ENCODE measurements around the gene POLD2.

Gene POLD2

DNA sequence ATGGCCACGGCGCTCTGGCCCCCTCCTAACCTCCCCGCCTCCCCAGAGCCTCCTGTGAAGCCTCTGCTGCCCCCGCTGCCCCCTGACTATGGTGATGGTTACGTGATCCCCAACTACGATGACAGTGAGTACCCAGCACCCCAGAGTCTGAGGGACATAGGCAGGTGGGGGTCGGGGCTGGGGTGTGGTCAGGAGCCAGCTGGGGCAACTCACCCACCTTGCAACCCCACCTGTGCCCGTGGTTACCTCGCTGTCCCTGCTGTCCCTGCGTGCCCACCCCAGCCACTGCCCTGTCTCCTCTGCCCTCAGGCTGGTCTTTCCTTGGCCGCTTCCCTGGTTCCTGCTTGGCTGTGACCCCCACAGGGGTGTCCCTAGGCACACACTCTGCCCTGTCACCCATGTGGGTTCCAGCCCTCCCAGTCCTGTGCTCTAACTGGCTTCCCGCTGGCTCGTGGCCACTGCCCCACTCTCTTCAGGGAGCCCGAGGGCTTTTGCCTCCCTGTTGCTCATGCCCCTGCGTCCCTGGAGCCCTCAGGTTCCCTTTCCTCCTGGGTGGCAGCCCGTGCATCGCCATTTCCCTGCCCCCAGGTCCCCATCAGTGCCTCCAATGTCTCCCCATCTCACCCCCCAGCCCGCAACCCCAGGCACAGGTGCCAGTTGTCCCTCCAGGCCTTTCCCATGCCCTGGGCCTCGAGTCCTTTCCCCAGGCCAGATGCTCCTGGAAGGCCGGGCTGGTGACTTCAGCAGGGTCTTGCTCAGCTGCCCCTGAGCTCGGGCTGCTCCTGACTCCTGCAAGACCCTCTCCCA, 15.2 kb downstream of the POLD2 start:
- H3K4me3 ChIP-seq (ENCODE audit: low read depth, low read length), result no peak overlapping the region
- TF ChIP-seq, protein P1, sequence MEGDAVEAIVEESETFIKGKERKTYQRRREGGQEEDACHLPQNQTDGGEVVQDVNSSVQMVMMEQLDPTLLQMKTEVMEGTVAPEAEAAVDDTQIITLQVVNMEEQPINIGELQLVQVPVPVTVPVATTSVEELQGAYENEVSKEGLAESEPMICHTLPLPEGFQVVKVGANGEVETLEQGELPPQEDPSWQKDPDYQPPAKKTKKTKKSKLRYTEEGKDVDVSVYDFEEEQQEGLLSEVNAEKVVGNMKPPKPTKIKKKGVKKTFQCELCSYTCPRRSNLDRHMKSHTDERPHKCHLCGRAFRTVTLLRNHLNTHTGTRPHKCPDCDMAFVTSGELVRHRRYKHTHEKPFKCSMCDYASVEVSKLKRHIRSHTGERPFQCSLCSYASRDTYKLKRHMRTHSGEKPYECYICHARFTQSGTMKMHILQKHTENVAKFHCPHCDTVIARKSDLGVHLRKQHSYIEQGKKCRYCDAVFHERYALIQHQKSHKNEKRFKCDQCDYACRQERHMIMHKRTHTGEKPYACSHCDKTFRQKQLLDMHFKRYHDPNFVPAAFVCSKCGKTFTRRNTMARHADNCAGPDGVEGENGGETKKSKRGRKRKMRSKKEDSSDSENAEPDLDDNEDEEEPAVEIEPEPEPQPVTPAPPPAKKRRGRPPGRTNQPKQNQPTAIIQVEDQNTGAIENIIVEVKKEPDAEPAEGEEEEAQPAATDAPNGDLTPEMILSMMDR (IDR thresholded peaks at IDR 0.05; ENCODE audit: insufficient read depth, low read length, missing control alignments), result no peak
- POLR2A ChIA-PET, result interaction anchor here (0.7 kb wide), 1 partner anchor 9 kb away, joined by 4 read pairs; no protein-coding TSS in a partner anchor
- DNase-seq (ENCODE audit: low read depth, low spot score), result no peak
- CTCF ChIA-PET, result interaction anchor here (0.9 to 1.6 kb wide), 2 partner anchors 9 to 12 kb away, joined by 4 to 5 read pairs; no protein-coding TSS in a partner anchor

DNA sequence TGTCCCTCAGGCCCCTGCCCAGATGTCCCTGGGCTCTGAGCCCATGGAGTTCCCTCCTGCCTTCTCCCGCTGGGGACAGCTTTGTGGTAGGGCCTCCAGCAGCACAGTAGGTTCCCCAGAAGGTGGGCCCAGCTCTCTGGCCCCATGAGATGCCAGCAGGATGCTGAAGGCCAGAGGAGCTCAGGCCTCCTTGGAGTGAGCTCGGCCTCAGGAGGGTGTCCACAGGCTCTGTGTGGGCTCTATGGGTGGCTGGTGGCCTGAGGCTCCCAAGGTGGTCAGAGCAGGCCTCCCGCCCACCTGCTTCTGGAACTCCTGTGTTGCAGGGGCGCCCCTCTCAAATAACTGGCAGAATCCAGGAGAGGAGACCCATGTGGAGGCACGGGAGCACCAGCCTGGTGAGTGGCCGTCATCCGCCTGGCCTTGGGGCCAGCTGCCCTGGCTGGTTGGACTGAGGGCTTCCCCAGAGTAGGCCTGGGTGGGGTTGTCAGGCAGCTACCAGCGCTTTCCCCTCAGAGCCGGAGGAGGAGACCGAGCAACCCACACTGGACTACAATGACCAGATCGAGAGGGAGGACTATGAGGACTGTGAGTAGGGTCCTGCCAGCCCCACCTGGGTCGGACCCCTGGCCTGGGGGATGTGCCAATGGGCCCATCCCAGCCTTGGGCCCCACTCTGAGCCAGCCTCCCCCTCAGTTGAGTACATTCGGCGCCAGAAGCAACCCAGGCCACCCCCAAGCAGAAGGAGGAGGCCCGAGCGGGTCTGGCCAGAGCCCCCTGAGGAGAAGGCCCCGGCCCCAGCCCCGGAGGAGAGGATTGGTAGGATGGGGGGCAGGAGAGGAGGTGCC, 16.0 kb downstream of the POLD2 start:
- ChIA-PET CTCF (interaction anchor here (0.9 to 1.6 kb wide), 3 partner anchors 10 to 16 kb away, joined by 3 to 5 read pairs (median 4); partner anchors contain the start of gene POLD2), POLR2A (no interaction called here)
- DNase-seq (ENCODE audit: low read depth, low spot score), result no peak
- TF ChIP-seq, protein P1 (IDR thresholded peaks at IDR 0.05; ENCODE audit: insufficient read depth, low read length, missing control alignments), result no peak
- no peak overlapping the region for H3K4me3 ChIP-seq (ENCODE audit: low read depth, low read length)

DNA sequence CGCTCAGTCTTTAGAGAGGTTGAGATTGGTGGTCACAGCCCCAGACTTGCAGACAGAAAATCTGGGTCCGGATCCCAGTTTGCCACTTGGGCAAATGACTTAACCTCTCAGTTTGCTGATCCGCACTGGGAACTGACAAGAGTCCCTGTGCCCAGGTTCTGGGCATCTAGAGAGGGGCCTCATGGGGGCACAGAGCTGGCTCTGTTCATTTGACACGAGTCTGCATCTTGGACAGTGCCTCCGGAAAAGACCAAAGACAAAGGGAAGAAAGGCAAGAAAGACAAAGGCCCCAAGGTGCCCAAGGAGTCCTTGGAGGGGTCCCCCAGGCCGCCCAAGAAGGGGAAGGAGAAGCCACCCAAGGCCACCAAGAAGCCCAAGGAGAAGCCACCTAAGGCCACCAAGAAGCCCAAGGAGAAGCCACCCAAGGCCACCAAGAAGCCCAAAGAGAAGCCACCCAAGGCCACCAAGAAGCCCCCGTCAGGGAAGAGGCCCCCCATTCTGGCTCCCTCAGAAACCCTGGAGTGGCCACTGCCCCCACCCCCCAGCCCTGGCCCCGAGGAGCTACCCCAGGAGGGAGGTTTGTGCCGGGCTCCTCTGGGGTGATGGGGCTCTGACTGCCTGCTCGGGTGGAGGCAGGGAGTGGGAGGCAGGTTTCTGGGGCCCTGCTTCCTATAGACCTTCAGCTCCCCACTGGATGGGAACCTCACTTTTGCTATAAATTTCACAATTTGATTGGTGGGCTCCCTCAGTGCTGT, 16.9 kb downstream of the POLD2 start:
- H3K4me3 ChIP-seq (ENCODE audit: low read depth, low read length), result peak overlapping the region; percentile 75
- DNase-seq (ENCODE audit: low read depth, low spot score), result no peak
- TF ChIP-seq, protein P1 (IDR thresholded peaks at IDR 0.05; ENCODE audit: insufficient read depth, low read length, missing control alignments), result no peak
- ChIA-PET POLR2A (interaction anchor here (2.0 to 2.6 kb wide), 2 partner anchors 16 to 18 kb away, joined by 8 to 12 read pairs; no protein-coding TSS in a partner anchor), CTCF (interaction anchor here (1.0 to 1.8 kb wide), 3 partner anchors 16 to 90 kb away, joined by 3 to 9 read pairs (median 3); partner anchors contain the start of gene POLD2)

DNA sequence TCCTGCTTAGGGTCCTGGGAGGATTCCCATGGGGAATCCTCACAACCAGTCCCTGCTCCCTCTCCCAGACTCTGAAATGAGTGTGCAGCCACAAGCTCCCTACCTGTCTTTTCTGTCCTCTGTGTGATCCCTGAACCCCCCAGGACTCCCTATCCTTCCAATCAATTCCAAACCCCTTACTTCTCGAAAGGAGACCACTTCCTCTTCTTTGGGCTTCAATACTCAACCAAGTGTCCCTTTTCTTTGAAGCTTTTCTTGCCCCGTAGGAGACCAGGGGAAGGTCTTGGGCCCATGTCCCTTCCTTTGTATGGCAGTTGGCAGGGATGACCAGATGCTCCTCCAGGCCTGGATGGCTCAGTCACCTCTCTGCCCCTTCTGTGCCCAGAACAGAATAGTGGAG, 17.5 kb downstream of the POLD2 start:
- ChIA-PET CTCF (interaction anchor here (0.9 to 1.8 kb wide), 4 partner anchors 11 to 90 kb away, joined by 3 to 9 read pairs (median 3); no protein-coding TSS in a partner anchor), POLR2A (interaction anchor here (0.7 to 2.6 kb wide), 4 partner anchors 9 to 33 kb away, joined by 3 to 12 read pairs (median 6); no protein-coding TSS in a partner anchor)
- TF ChIP-seq, protein P1 (IDR thresholded peaks at IDR 0.05; ENCODE audit: insufficient read depth, low read length, missing control alignments), result no peak
- DNase-seq (ENCODE audit: low read depth, low spot score), result no peak
- H3K4me3 ChIP-seq (ENCODE audit: low read depth, low read length), result peak overlapping the region; percentile 75

DNA sequence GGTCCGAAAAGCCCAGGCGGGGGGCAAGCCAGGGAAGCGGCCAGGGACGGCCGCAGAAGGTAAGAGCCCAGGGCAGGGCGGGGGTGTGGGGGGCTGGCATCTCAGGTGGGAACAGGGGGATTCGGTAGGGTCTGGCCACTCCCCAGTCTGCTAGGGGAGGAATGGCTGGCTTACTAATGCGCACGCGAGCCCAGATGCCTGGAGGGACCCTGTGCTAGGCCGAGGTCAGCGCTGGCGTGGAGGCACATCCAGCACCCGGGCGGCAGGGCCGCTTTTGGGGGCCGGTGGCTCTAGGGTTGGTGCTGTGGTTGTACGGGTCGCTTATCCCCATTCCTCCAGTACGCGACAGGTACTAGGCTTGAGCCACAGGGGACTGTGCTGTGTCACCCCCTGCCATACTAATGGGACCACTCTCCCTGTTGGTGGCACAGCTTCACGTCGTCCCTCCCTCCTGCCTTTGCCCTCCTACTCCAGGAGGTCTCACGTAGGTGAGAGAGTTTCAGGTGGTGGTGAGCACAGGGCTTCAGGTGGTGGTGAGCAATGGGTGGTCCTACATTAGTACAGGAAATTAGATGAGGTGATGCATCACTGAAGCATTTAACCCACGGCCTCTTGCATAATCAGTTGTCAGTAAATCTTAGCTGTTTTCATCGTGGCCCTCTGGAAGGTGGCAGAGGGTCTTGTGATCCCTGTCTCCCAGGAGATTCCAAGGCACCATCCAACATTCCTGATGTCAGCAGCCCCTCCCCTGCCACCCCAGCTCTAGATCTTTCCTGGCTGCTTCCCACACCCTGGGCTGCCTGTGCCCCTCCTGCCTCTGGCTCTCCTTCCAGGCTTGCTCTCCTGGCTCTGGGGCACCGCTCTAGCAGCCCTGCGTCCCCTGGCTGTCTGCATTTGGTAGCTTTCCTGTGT, 18.2 kb downstream of the POLD2 start:
- ChIA-PET POLR2A (interaction anchor here (0.7 to 2.6 kb wide), 4 partner anchors 10 to 32 kb away, joined by 3 to 12 read pairs (median 6); no protein-coding TSS in a partner anchor), CTCF (interaction anchor here (0.9 to 1.8 kb wide), 4 partner anchors 11 to 91 kb away, joined by 3 to 9 read pairs (median 3); no protein-coding TSS in a partner anchor)
- H3K4me3 ChIP-seq (ENCODE audit: low read depth, low read length), result peak overlapping the region; percentile 75
- TF ChIP-seq, protein P1 (IDR thresholded peaks at IDR 0.05; ENCODE audit: insufficient read depth, low read length, missing control alignments), result no peak
- DNase-seq (ENCODE audit: low read depth, low spot score), result no peak

All from AG04449 (cell line).